AG04449 (cell line): Measurements from ENCODE around the gene KDM7A.

Source experiments
- CTCF ChIA-PET: fragments of 350-600 bp; formaldehyde crosslinking; extraction: SDS; loops from one replicate; lab custom pipeline; 2021; ENCODE audit warnings: antibody characterized with exemption; lab: Yijun Ruan, JAX
- POLR2A ChIA-PET: fragments of 400-600, 350-600 bp; formaldehyde crosslinking; extraction: SDS; loops from one replicate; lab custom pipeline; 2020; ENCODE audit warnings: antibody characterized with exemption, inconsistent platforms; lab: Yijun Ruan, JAX
- DNase-seq: peaks from one replicate; pipeline ENCODE4 v3.0.0-alpha.2; 2010; ENCODE audit warnings: low read depth, low spot score
- H3K4me3 ChIP-seq: 2 replicates; pipeline ENCODE4 v1.5.1; 2011; ENCODE audit warnings: low read depth, mild to moderate bottlenecking, control low read depth, low read length
- TF ChIP-seq, protein P1 (sequence below): IDR thresholded peaks from one replicate; pipeline ENCODE4 v1.5.1; 2011; ENCODE audit warnings: mild to moderate bottlenecking, moderate library complexity, low read length, control low read depth, inconsistent platforms; ENCODE audit not compliant: insufficient read depth; ENCODE audit errors: missing control alignments

KDM7A gene

DNA sequence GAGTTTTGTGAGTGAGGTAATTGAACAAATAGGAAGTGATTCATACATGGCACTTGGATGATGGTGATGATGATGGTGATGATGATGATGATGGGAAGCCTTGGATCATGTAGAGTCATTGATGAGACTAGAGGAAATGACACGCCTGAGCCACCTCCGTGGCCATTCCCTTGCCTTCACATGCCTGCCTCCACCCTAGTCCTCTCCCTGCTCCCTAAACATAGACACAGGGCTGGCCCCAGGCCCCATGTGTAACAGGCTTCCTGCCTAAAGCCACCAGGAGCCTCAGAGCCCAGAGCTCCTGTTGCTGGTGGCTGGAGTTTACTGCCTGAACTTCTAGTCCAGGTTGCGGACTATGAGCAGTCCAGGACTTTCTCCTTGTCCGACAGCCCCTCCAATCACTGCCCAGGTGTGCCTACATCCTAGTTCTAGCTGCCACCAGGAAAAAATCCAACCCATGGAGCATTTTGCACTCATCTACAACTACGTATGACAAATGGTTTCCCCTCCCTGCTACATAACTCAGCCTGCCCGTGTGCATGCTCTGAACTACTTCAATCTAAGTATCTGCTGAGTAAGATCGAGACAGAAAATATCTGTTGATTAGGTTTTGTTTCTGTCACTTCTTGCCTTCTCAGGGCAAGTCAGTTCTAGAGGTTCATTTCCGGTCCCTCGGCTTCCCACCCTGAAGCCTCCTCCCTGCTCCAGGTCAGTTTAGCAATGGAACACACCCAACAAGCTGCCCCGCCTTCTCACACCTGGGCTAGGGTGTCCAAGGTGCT is 35.5 kb upstream of the KDM7A start:
- H3K4me3 ChIP-seq = no peak overlapping the region
- TF ChIP-seq, protein P1, sequence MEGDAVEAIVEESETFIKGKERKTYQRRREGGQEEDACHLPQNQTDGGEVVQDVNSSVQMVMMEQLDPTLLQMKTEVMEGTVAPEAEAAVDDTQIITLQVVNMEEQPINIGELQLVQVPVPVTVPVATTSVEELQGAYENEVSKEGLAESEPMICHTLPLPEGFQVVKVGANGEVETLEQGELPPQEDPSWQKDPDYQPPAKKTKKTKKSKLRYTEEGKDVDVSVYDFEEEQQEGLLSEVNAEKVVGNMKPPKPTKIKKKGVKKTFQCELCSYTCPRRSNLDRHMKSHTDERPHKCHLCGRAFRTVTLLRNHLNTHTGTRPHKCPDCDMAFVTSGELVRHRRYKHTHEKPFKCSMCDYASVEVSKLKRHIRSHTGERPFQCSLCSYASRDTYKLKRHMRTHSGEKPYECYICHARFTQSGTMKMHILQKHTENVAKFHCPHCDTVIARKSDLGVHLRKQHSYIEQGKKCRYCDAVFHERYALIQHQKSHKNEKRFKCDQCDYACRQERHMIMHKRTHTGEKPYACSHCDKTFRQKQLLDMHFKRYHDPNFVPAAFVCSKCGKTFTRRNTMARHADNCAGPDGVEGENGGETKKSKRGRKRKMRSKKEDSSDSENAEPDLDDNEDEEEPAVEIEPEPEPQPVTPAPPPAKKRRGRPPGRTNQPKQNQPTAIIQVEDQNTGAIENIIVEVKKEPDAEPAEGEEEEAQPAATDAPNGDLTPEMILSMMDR = no peak
- POLR2A ChIA-PET = no interaction called here
- no peak for DNase-seq
- CTCF ChIA-PET = interaction anchor here (1.4 kb wide), 1 partner anchor 91 kb away, joined by 3 read pairs; no protein-coding TSS in a partner anchor

DNA sequence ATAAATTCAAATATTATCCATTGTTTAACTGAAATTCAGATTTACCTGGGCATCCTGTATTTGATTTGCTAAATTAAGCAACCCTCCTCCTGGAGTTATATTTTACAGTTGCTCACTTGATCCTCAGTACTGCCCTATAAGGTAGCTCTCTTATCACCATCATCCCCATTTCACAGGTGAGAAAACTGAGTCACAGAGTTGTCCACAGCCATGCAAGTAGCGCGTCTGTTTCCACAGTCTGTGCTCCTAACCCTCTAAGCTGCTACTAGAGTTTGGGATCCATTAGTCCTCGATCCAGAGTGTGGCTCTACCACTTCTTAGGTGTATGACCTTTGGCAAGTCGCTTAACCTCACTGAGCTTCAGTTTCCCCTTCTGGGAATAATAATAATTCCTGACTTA is 34.9 kb upstream of the KDM7A start:
- CTCF ChIA-PET = interaction anchor here (1.4 kb wide), 2 partner anchors 13 to 92 kb away, joined by 3 read pairs; no protein-coding TSS in a partner anchor

DNA sequence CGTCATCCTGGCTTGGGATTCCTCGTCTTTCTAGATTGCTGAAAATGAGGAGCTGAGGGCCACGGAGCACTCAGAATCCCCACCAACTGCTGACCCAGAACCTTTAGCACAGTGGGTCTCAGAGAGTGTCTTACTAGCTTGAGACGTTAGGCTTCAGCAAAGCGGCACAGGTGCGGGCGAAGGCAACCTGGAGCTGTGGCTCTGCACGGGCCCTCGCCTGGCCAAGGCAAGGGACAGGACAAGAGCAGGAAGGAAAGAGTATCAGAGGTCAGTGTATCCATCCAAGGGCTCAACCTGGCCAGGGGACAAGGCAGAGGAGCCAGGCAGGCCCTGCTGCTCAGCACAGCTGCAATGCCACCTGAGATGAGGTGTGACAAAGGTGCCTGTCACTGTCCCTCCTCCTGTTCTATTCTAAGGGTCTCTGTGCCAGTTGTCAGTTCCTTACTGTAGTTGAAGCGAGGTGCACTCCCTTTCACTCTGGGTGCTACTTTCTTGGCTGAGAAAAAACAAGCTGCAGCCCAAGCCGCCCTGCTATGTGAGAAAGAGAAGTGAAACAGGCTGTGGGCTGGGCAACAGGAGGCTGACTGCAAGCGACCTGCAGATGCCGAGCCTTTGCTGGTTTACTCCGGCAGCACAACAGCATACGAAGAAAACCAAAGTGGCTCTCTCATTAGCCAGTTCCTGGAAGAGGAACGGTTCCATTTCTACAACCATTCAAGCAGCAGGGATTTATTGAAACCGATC is 33.3 kb upstream of the KDM7A start:
- TF ChIP-seq, protein P1 = no peak
- POLR2A ChIA-PET = interaction anchor here (0.5 kb wide), 1 partner anchor 661 kb away, joined by 3 read pairs; no protein-coding TSS in a partner anchor
- no peak for DNase-seq
- no peak overlapping the region for H3K4me3 ChIP-seq
- CTCF ChIA-PET = interaction anchor here (1.4 kb wide), 1 partner anchor 12 kb away, joined by 3 read pairs; no protein-coding TSS in a partner anchor

More for the DNA sequence above, 34.9 kb upstream of the KDM7A start:
- no peak for DNase-seq
- POLR2A ChIA-PET = no interaction called here
- H3K4me3 ChIP-seq = no peak overlapping the region
- TF ChIP-seq, protein P1 = no peak

DNA sequence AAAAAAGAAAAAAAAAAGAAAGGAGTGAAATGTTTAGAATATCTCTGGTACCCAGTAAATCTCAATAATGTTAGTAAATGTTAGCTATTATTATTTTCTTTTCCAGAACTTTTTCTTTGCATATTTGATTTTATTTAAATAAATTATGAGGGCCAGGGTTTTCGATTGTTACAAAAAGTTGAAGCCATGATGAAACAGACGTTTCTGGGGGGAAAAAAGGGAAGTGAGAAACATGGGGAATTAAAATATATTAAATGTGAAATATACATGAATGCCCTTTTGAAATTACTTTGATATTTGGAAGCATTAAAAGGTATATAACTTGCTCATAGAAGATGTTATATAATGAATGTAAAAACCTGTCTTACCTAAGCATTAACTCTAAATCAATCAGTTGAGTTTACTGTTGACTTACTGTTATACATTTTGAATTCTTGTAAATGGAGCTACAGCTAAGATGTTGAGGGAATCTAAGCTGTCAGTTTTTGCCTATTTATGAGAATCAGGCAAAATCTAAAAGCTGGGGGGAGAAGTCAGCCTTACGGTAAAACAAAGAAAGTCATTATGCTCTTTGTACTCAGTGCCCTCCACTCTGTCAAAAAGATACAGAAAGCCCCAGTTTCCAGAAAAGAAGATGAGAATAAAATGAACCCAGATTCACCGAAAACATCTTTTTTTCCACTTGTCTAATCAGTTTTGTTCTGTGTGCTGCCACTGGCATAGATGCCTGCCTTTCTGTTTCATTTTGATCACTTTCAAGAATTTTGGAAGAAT is 30.0 kb upstream of the KDM7A start:
- POLR2A ChIA-PET = no interaction called here
- CTCF ChIA-PET = no interaction called here
- H3K4me3 ChIP-seq = no peak overlapping the region
- TF ChIP-seq, protein P1 = no peak
- no peak for DNase-seq

DNA sequence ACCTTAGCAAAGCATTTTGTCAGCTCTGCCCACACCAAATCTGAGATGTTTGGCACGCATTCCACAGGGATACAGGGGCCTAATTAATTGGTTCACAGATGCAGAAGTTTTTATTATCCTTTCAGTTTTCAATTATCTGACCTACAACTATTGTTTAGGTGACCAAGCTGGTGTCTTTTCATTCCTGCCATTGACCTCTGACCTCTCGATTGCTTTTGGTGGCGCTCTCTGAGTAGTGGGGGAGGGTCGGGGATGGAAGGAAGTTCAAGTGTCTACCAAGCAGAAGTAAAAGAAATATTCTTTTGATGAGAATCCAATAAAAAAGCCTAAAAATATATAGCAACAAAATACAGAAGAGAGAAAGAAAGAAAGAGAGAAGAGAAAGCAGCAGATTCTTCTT is 28.8 kb upstream of the KDM7A start:
- POLR2A ChIA-PET = no interaction called here
- H3K4me3 ChIP-seq = no peak overlapping the region
- no peak for DNase-seq
- TF ChIP-seq, protein P1 = no peak
- CTCF ChIA-PET = no interaction called here
